ENCODE data around the gene ESYT2.

ESYT2 gene

GRCh38 chr7:158720112-158720511 lies 109.2 kb downstream of the ESYT2 start:
- no peak for TF ChIP-seq CTCF (IDR thresholded peaks at IDR 0.05; ENCODE audit: control extremely low read depth, extremely low read depth, low read depth, missing control alignments)
- ChIA-PET CTCF (interaction anchor here (1.0 to 1.2 kb wide), 2 partner anchors 13 to 15 kb away, joined by 3 read pairs; no protein-coding TSS in a partner anchor), POLR2A (no interaction called here)
- no peak for DNase-seq (ENCODE audit: extremely low spot score)

- POLR2A ChIA-PET, result no interaction called here
- CTCF ChIA-PET, result no interaction called here
These were observed 112.5 kb downstream of the ESYT2 start for GRCh38 chr7:158716802-158717201.

GRCh38 chr7:158710651-158711102 lies 118.6 kb downstream of the ESYT2 start:
- DNase-seq (ENCODE audit: extremely low spot score), result no peak
- CTCF ChIA-PET, result interaction anchor here (0.9 kb wide), 1 partner anchor 14 kb away, joined by 3 read pairs; no protein-coding TSS in a partner anchor
- no peak for TF ChIP-seq CTCF (IDR thresholded peaks at IDR 0.05; ENCODE audit: control extremely low read depth, extremely low read depth, low read depth, missing control alignments)
- POLR2A ChIA-PET, result no interaction called here

More at GRCh38 chr7:158716802-158717201, 112.5 kb downstream of the ESYT2 start:
- no peak for TF ChIP-seq CTCF (IDR thresholded peaks at IDR 0.05; ENCODE audit: control extremely low read depth, extremely low read depth, low read depth, missing control alignments)
- DNase-seq (ENCODE audit: extremely low spot score), result no peak

- no peak for TF ChIP-seq CTCF (IDR thresholded peaks at IDR 0.05; ENCODE audit: control extremely low read depth, extremely low read depth, low read depth, missing control alignments)
- ChIA-PET POLR2A (no interaction called here), CTCF (interaction anchor here (1.4 to 2.4 kb wide), 2 partner anchors 12 to 269 kb away, joined by 3 to 8 read pairs; no protein-coding TSS in a partner anchor)
- DNase-seq (ENCODE audit: extremely low spot score), result no peak
These were observed 121.7 kb downstream of the ESYT2 start for GRCh38 chr7:158707610-158708009.

- no peak for DNase-seq (ENCODE audit: extremely low spot score)
- no peak for TF ChIP-seq CTCF (IDR thresholded peaks at IDR 0.05; ENCODE audit: control extremely low read depth, extremely low read depth, low read depth, missing control alignments)
- CTCF ChIA-PET, result interaction anchor here (1.1 to 2.4 kb wide), 3 partner anchors 11 to 270 kb away, joined by 3 to 8 read pairs (median 3); no protein-coding TSS in a partner anchor
- POLR2A ChIA-PET, result no interaction called here
These were observed 122.4 kb downstream of the ESYT2 start for GRCh38 chr7:158706710-158707590.

- DNase-seq (ENCODE audit: extremely low spot score), result no peak
- ChIA-PET POLR2A (no interaction called here), CTCF (interaction anchor here (1.1 to 2.4 kb wide), 2 partner anchors 24 to 270 kb away, joined by 3 to 8 read pairs; no protein-coding TSS in a partner anchor)
- TF ChIP-seq CTCF (IDR thresholded peaks at IDR 0.05; ENCODE audit: control extremely low read depth, extremely low read depth, low read depth, missing control alignments), result no peak
These were observed 123.0 kb downstream of the ESYT2 start for GRCh38 chr7:158706273-158706704.
